Body of pancreas (tissue), 4 donors: ENCODE data around the gene NES. TPM values are rescaled to one million over a fixed set of nuclear protein-coding genes. Genes with fewer than 3 reads are reported as not detected.
A peak's percentile ranks its signal among the peaks of the same experiment; 100 is the strongest.

Experiments
- ATAC-seq: fragments of 150-250 bp; one replicate; pipeline ENCODE4 v1.9.1; 2016
- DNase-seq, 4 donors: peaks; one replicate each; pipeline ENCODE4 v3.0.0-alpha.2; 2019
- H3K27ac ChIP-seq, 4 donors: fragments of 200-600 bp; sonication (generic); 1 replicate in 3 of 4; 2 replicates in 1 of 4; pipeline versions ENCODE4 v1.5.1 to v1.6.1; 2016 to 2019; ENCODE audit warnings: mild to moderate bottlenecking in 1 of 4, mixed read lengths in 1 of 4, moderate library complexity in 1 of 4
- H3K27me3 ChIP-seq, 2 donors: fragments of 200-600 bp; sonication (generic); one replicate each; pipeline ENCODE4 v1.6.0; 2016; ENCODE audit warnings: mild to moderate bottlenecking in 1 of 2
- H3K36me3 ChIP-seq, 2 donors: fragments of 200-600 bp; sonication (generic); replicated peaks in 1 of 2; 2 replicates each; pipeline ENCODE4 v1.5.1; 2016; ENCODE audit warnings: low read depth in 2 of 2; ENCODE audit not compliant: insufficient read depth in 1 of 2
- H3K4me1 ChIP-seq: fragments of 200-600 bp; sonication (generic); one replicate; pipeline ENCODE4 v1.6.0; 2016
- H3K4me3 ChIP-seq, 2 donors: fragments of 200-600 bp; sonication (generic); 1 replicate in 1 of 2; 2 replicates in 1 of 2; pipeline ENCODE4 v1.5.1; 2016 to 2019
- H3K9me3 ChIP-seq, 3 donors: fragments of 200-600 bp; sonication (generic); 1 replicate in 2 of 3; 2 replicates in 1 of 3; pipeline ENCODE4 v1.5.1; 2016
- CTCF ChIP-seq, 7 experiments: fragments of 450-650 bp in 4 of 7; fragments of 200-600 bp in 3 of 7; sonication (generic) in 3 of 7; IDR thresholded peaks; one replicate each; pipeline ENCODE4 v1.5.1; 2016 to 2019; ENCODE audit warnings: antibody characterized with exemption in 7 of 7
- POLR2A ChIP-seq, 3 donors: fragments of 450-650 bp; IDR thresholded peaks; one replicate each; pipeline ENCODE4 v1.6.1; 2016; ENCODE audit warnings: antibody characterized with exemption in 3 of 3, mild to moderate bottlenecking in 2 of 3
- WGBS, 2 donors: methylation state at CpG; one replicate each; pipeline ENCODE4 v1.1.5; 2017; 5-methylcytosine and 5-hydroxymethylcytosine counted together
- intact Hi-C: fragments of 100-400 bp; cut with DNase I; formaldehyde crosslinking; loops from one replicate; pipeline ENCODE4 v1.15.1; 2023
- total RNA-seq, 2 donors: library from RNA; depleted of rRNA; stranded (reverse); fragments of >200 nt; gene quantifications; one replicate each; pipeline ENCODE4 v1.1.0, GENCODE V29; 2016

The NES gene
- total RNA-seq, 2 donors from 2014 or later, result 4.2 to 12.2 TPM

- WGBS, 2 donors, result 0 to 1% methylated on average over 4 to 49 of the region's 55 CpGs
- no peak for ATAC-seq
- peaks cover 0 to 23% of the 10 kb centered on the region in 2 donors for H3K27me3 ChIP-seq
- TF ChIP-seq CTCF (IDR thresholded peaks at IDR 0.05) (no peak), POLR2A (IDR thresholded peaks at IDR 0.05) (no peak)
- no peak for DNase-seq
- H3K9me3 ChIP-seq, result no peaks in the 10 kb centered on the region
- H3K4me3 ChIP-seq, result no peak overlapping the region
- peaks cover 28% of the 10 kb centered on the region for H3K4me1 ChIP-seq
- intact Hi-C loops, result loop anchor here (5.0 kb wide), 1 partner anchor 32 kb away; no protein-coding TSS in a partner anchor
- H3K27ac ChIP-seq, result no peak overlapping the region
- no peaks in the 10 kb centered on the region for H3K36me3 ChIP-seq
These were observed 52.3 kb downstream of the NES start for GRCh38 chr1:156624814-156625435.

GRCh38 chr1:156623946-156624813 is 53.0 kb downstream of the NES start:
- DNase-seq (peak in 3 of 4 donors; percentile 49 to 53 (median 49)), ATAC-seq (peak; percentile 48)
- no peaks in the 10 kb centered on the region for H3K9me3 ChIP-seq
- H3K27ac ChIP-seq, result no peak overlapping the region
- no peak overlapping the region for H3K4me3 ChIP-seq
- H3K4me1 ChIP-seq, result peaks cover 21% of the 10 kb centered on the region
- no peaks in the 10 kb centered on the region for H3K36me3 ChIP-seq
- TF ChIP-seq POLR2A (IDR thresholded peaks at IDR 0.05) (no peak), CTCF (IDR thresholded peaks at IDR 0.05) (peak in 4 of 7 experiments; percentile 9 to 25 (median 20))
- peaks cover 0 to 23% of the 10 kb centered on the region in 2 donors for H3K27me3 ChIP-seq
- intact Hi-C loops, result loop anchor here (5.0 kb wide), 1 partner anchor 33 kb away; no protein-coding TSS in a partner anchor
- WGBS, 2 donors, result 1 to 2% methylated on average over 19 to 85 of the region's 87 CpGs

GRCh38 chr1:156622581-156623297 is 54.5 kb downstream of the NES start:
- Histone ChIP-seq H3K27me3 (peaks cover 0 to 23% of the 10 kb centered on the region in 2 donors), H3K36me3 (no peaks in the 10 kb centered on the region), H3K9me3 (no peaks in the 10 kb centered on the region), H3K27ac (no peak overlapping the region), H3K4me1 (peaks cover 19% of the 10 kb centered on the region), H3K4me3 (no peak overlapping the region)
- no peak for DNase-seq
- no peak for ATAC-seq
- TF ChIP-seq POLR2A (IDR thresholded peaks at IDR 0.05) (no peak), CTCF (IDR thresholded peaks at IDR 0.05) (no peak)
- intact Hi-C loops, result loop anchor here (5.0 kb wide), 1 partner anchor 35 kb away; no protein-coding TSS in a partner anchor
- 65 to 76% methylated on average over 6 of the region's 6 CpGs for WGBS, 2 donors

GRCh38 chr1:156619582-156619955 is 57.6 kb downstream of the NES start:
- peaks cover 0 to 13% of the 10 kb centered on the region in 2 donors for H3K27me3 ChIP-seq
- TF ChIP-seq POLR2A (IDR thresholded peaks at IDR 0.05), result no peak
- TF ChIP-seq CTCF (IDR thresholded peaks at IDR 0.05), result no peak
- H3K9me3 ChIP-seq, result no peaks in the 10 kb centered on the region
- 12 to 14% methylated on average over 6 of the region's 6 CpGs for WGBS, 2 donors
- H3K4me1 ChIP-seq, result peaks cover 20% of the 10 kb centered on the region
- H3K27ac ChIP-seq, result no peak overlapping the region
- intact Hi-C loops, result no loop called here
- no peak for ATAC-seq
- H3K36me3 ChIP-seq, result no peaks in the 10 kb centered on the region
- H3K4me3 ChIP-seq, result no peak overlapping the region
- DNase-seq, result no peak
